ENCODE results near the gene LRRC3C.

GRCh38 chr17:39887078-39887477 lies 40.5 kb upstream of the LRRC3C start:
- no peak for TF ChIP-seq POLR2AphosphoS5 (IDR thresholded peaks at IDR 0.05; ENCODE audit: low read depth, low read length)
- TF ChIP-seq FOXP2 (optimal IDR thresholded peaks at IDR 0.05; ENCODE audit: borderline replicate concordance, extremely low read depth, extremely low read length, insufficient read depth), result no peak

Measured in PFSK-1 (cell line).